CD14-positive monocyte (primary cell): ENCODE measurements around the gene MMRN1. TPM values are rescaled to one million over a fixed set of nuclear protein-coding genes. Genes with fewer than 3 reads are reported as not detected.

Experiments
- DNase-seq, 3 donors: peaks; one replicate each; pipeline ENCODE4 v3.0.0-alpha.2; 2011 to 2022
- H2AFZ ChIP-seq: 2 replicates; pipeline ENCODE4 v1.6.0; 2012; ENCODE audit warnings: mild to moderate bottlenecking, low read depth, low read length, inconsistent platforms; ENCODE audit not compliant: insufficient read depth, poor library complexity, severe bottlenecking
- H3K27ac ChIP-seq, 2 donors: 1 replicate in 1 of 2; 2 replicates in 1 of 2; pipeline ENCODE4 v1.5.1; 2012 to 2013; ENCODE audit warnings: low read length in 2 of 2, control low read depth in 1 of 2, inconsistent platforms in 1 of 2, low read depth in 1 of 2, mild to moderate bottlenecking in 1 of 2
- H3K27me3 ChIP-seq, 2 donors: one replicate each; pipeline versions ENCODE4 v1.6.0 to v1.6.1; 2011 to 2013; ENCODE audit warnings: low read length in 2 of 2; ENCODE audit not compliant: control insufficient read depth in 2 of 2, insufficient read depth in 2 of 2
- H3K36me3 ChIP-seq, 2 donors: replicated peaks in 1 of 2; 1 replicate in 1 of 2; 2 replicates in 1 of 2; pipeline versions ENCODE4 v1.5.1 to v1.6.1; 2012 to 2013; ENCODE audit warnings: low read length in 2 of 2, control low read depth in 1 of 2, inconsistent platforms in 1 of 2, mild to moderate bottlenecking in 1 of 2; ENCODE audit not compliant: insufficient read depth in 2 of 2, control insufficient read depth in 1 of 2
- H3K4me1 ChIP-seq, 2 donors: 1 replicate in 1 of 2; 2 replicates in 1 of 2; pipeline versions ENCODE4 v1.5.1 to v1.6.1; 2012 to 2013; ENCODE audit warnings: low read length in 2 of 2, control low read depth in 1 of 2, inconsistent platforms in 1 of 2, mild to moderate bottlenecking in 1 of 2, moderate library complexity in 1 of 2; ENCODE audit not compliant: insufficient read depth in 2 of 2, control insufficient read depth in 1 of 2
- H3K4me2 ChIP-seq: replicated peaks from 2 replicates; pipeline ENCODE3; 2012; ENCODE audit warnings: low read length, moderate library complexity, mild to moderate bottlenecking; ENCODE audit not compliant: poor library complexity, severe bottlenecking; ENCODE audit errors: extremely low read depth
- H3K4me3 ChIP-seq, 3 experiments: fragments of 200-600 bp in 1 of 3; sonication (generic) in 1 of 3; replicated peaks in 1 of 3; 1 replicate in 2 of 3; 2 replicates in 1 of 3; pipeline ENCODE4 v1.5.1; 2011 to 2013; ENCODE audit warnings: low read length in 3 of 3, mild to moderate bottlenecking in 3 of 3, control low read depth in 2 of 3, low read depth in 2 of 3, inconsistent platforms in 1 of 3, moderate library complexity in 1 of 3
- H3K79me2 ChIP-seq: 2 replicates; pipeline ENCODE4 v1.6.0; 2012; ENCODE audit warnings: mild to moderate bottlenecking, control low read depth, inconsistent platforms, low read length, moderate library complexity; ENCODE audit not compliant: insufficient read depth
- H3K9ac ChIP-seq: 2 replicates; pipeline ENCODE4 v1.6.0; 2017; ENCODE audit warnings: low read length, mild to moderate bottlenecking; ENCODE audit not compliant: insufficient read depth, poor library complexity, severe bottlenecking
- H3K9me3 ChIP-seq, 2 donors: replicated peaks in 1 of 2; 1 replicate in 1 of 2; 2 replicates in 1 of 2; pipeline versions ENCODE4 v1.5.1 to v1.6.1; 2012 to 2013; ENCODE audit warnings: low read length in 2 of 2, control low read depth in 1 of 2; ENCODE audit not compliant: control insufficient read depth in 1 of 2, insufficient read depth in 1 of 2
- H4K20me1 ChIP-seq: 2 replicates; pipeline ENCODE4 v1.6.0; 2012; ENCODE audit warnings: mild to moderate bottlenecking, low read length, control low read depth, moderate library complexity; ENCODE audit not compliant: insufficient read depth
- H3K27ac Mint-ChIP-seq, 7 donors: one replicate each; pipeline ENCODE4 v1.8.0; 2020; ENCODE audit warnings: mild to moderate bottlenecking in 7 of 7, mixed read lengths in 7 of 7, moderate library complexity in 6 of 7, inconsistent platforms in 2 of 7
- H3K27me3 Mint-ChIP-seq, 3 donors: one replicate each; pipeline ENCODE4 v1.8.0; 2021 to 2022; ENCODE audit warnings: low read depth in 3 of 3, mild to moderate bottlenecking in 3 of 3, mixed read lengths in 3 of 3, moderate library complexity in 3 of 3, inconsistent platforms in 1 of 3
- H3K36me3 Mint-ChIP-seq, 2 donors: one replicate each; pipeline ENCODE4 v1.8.0; 2020; ENCODE audit warnings: mixed read lengths in 2 of 2, inconsistent platforms in 1 of 2, mild to moderate bottlenecking in 1 of 2
- H3K4me1 Mint-ChIP-seq: one replicate; pipeline ENCODE4 v1.8.0; 2020; ENCODE audit warnings: mild to moderate bottlenecking, mixed read lengths
- H3K4me3 Mint-ChIP-seq, 2 donors: one replicate each; pipeline ENCODE4 v1.8.0; 2020; ENCODE audit warnings: mild to moderate bottlenecking in 2 of 2, mixed read lengths in 2 of 2, moderate library complexity in 1 of 2
- H3K9me3 Mint-ChIP-seq, 7 donors: one replicate each; pipeline ENCODE4 v1.8.0; 2020 to 2022; ENCODE audit warnings: mixed read lengths in 7 of 7, mild to moderate bottlenecking in 6 of 7, moderate library complexity in 6 of 7, inconsistent platforms in 2 of 7
- WGBS: methylation state at CpG from one replicate; pipeline ENCODE4 v1.1.5; 2013; ENCODE audit warnings: missing lambda C conversion rate; ENCODE audit not compliant: insufficient coverage; 5-methylcytosine and 5-hydroxymethylcytosine counted together
- intact Hi-C, 2 donors: fragments of 100-400 bp; cut with micrococcal nuclease; formaldehyde crosslinking; loops; one replicate each; pipeline versions ENCODE4 v1.15.0 to v1.15.1; 2023
- polyA plus RNA-seq, 3 donors: library from polyadenylated mRNA; depleted of rRNA in 1 of 3; unstranded in 2 of 3; stranded (reverse) in 1 of 3; fragments of 300-500 nt in 2 of 3; fragments of >200 nt in 1 of 3; fragmentation: Illumina TruSeq in 2 of 3; gene quantifications; 1 replicate in 2 of 3; 2 replicates in 1 of 3; pipeline ENCODE4 v1.2.3, GENCODE V29; 2012 to 2021
- TF ChIP-seq, protein P1 (sequence below): fragments of 200-600 bp; IDR thresholded peaks from one replicate; pipeline ENCODE4 v1.8.0; 2022; ENCODE audit warnings: antibody characterized with exemption, mild to moderate bottlenecking

The MMRN1 gene
- polyA plus RNA-seq, 3 donors: 0.07 TPM; not detected in 2

DNA sequence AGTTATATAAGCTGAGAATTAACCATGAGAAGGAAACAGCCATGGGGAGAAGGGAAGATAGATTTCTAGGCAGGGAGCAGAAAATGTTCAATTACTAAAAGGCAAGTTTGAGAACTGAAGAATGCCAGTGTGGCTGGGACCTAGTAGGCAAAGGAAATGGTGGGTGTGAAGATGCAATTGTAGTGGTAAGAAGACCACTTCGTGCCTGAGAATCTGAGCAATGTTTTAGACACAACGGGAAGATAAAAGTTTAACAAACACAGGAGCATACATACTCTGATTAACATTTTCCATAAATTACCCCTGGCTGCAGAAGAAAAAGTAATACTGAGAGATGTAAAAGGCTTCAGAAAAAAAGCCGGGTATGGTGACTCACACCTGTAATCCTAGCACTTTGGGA, 18.1 kb upstream of the MMRN1 start:
- TF ChIP-seq, protein P1, sequence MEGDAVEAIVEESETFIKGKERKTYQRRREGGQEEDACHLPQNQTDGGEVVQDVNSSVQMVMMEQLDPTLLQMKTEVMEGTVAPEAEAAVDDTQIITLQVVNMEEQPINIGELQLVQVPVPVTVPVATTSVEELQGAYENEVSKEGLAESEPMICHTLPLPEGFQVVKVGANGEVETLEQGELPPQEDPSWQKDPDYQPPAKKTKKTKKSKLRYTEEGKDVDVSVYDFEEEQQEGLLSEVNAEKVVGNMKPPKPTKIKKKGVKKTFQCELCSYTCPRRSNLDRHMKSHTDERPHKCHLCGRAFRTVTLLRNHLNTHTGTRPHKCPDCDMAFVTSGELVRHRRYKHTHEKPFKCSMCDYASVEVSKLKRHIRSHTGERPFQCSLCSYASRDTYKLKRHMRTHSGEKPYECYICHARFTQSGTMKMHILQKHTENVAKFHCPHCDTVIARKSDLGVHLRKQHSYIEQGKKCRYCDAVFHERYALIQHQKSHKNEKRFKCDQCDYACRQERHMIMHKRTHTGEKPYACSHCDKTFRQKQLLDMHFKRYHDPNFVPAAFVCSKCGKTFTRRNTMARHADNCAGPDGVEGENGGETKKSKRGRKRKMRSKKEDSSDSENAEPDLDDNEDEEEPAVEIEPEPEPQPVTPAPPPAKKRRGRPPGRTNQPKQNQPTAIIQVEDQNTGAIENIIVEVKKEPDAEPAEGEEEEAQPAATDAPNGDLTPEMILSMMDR: no peak
- DNase-seq: no peak
- Histone ChIP-seq H3K9me3 (no peaks in the 10 kb centered on the region), H3K4me1 (no peaks in the 10 kb centered on the region), H3K27me3 (no peaks in the 10 kb centered on the region), H3K79me2 (no peaks in the 10 kb centered on the region), H3K4me3 (no peak overlapping the region), H3K36me3 (no peaks in the 10 kb centered on the region), H4K20me1 (no peaks in the 10 kb centered on the region), H3K4me2 (no peak overlapping the region), H2AFZ (no peak overlapping the region), H3K9ac (no peak overlapping the region), H3K27ac (no peak overlapping the region)
- H3K9me3 Mint-ChIP-seq: no peaks in the 10 kb centered on the region
- H3K4me3 Mint-ChIP-seq: no peak overlapping the region
- no peaks in the 10 kb centered on the region for H3K27me3 Mint-ChIP-seq
- no peaks in the 10 kb centered on the region for H3K36me3 Mint-ChIP-seq
- H3K27ac Mint-ChIP-seq: no peak overlapping the region
- intact Hi-C loops: no loop called here
- H3K4me1 Mint-ChIP-seq: peaks cover 4% of the 10 kb centered on the region
- WGBS: no CpG with 5 or more reads among the region's 3 CpGs

DNA sequence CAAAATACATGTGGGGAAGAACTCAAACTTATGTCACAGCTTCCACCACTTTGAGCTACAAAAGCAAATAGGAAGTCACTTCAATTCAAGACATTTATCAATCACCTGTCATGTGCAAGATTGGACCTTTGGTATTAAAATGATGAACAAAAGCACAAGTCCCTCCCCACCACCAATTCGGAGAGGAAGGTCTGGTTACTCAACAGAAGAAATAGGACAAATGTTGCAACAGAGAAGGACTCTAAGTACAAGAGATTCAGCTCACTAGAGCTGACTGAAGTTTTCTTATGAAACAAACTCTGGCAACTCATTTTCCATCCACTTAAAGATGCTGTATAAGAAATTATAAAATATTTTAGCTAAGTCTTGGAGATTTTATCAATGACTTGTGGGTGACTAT, 16.0 kb upstream of the MMRN1 start:
- Histone ChIP-seq H4K20me1 (no peaks in the 10 kb centered on the region), H3K4me3 (no peak overlapping the region), H3K9me3 (no peaks in the 10 kb centered on the region), H2AFZ (no peak overlapping the region), H3K27me3 (no peaks in the 10 kb centered on the region), H3K9ac (no peak overlapping the region), H3K4me2 (no peak overlapping the region), H3K27ac (no peak overlapping the region), H3K36me3 (no peaks in the 10 kb centered on the region), H3K79me2 (no peaks in the 10 kb centered on the region), H3K4me1 (no peaks in the 10 kb centered on the region)
- Mint-ChIP-seq H3K36me3 (no peaks in the 10 kb centered on the region), H3K27me3 (no peaks in the 10 kb centered on the region), H3K27ac (no peak overlapping the region), H3K4me3 (no peak overlapping the region), H3K9me3 (no peaks in the 10 kb centered on the region), H3K4me1 (peaks cover 4% of the 10 kb centered on the region)
- TF ChIP-seq, protein P1: no peak
- WGBS: no CpG with 5 or more reads among the region's 1 CpG
- no peak for DNase-seq
- intact Hi-C loops: no loop called here
